HG03196 (cell line): ENCODE data around the gene S100A2.

Experiments
- ATAC-seq: cut with Tn5 transposase; IDR thresholded peaks from one replicate; pipeline ENCODE4 v1.9.1; 2021; ENCODE audit not compliant: unreplicated experiment

Gene S100A2

DNA sequence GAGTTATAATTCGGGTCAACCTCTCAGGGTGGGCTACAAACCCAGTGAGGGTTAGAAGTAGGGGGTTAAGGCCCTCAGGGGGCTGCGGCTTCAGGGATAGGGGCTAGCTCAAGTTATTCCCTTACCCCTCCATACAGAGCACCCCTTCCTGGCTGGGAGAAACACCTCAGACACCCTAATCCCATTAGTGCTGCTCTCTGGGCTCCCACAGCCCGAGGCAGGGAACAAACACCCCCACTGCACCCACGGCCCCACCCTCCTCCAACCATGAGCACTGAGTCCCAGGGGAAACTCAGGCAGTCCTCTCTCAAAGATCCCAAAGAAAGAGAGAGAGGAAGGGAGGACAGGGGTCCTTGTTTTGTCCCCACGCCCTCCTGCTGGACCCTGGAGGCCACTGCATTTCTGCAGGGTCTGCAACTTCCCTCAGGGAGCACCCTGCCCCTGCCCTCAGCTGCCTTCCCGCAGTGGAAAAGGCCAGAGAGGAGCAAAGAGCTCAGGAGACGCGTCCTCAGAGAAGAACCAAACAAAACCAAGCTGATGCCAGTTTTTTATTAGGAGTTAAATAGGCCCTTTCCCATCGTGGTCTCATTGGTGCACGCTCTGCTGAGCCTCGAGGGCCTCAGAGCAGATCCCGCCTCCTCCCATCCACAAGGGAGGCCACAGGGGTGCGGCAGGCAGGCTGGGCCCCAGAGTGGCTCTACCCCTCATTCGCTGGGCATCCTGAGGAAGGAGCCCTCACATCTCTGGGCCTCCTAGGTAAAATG is 18.7 kb downstream of the S100A2 start:
- no peak for ATAC-seq

DNA sequence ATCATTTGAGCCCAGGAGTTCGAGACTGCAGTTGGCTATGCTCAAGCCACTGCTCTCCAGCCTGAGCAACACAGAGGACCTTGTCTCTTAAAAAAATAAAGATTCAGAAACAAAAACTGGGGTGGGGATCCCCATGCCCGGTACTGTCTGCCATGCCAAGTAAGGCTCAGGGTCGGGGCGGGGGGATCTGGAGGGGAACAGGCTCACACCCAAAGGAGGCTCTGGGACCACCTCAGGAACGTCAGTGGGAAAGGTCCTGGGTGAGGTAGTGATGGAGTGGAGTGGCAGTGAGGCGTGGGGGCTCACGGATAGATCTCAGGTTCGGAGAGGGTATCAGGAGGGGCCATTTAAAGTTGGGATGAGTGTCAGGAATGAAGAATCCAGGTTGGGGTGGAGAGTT is 19.3 kb downstream of the S100A2 start:
- ATAC-seq = no peak

DNA sequence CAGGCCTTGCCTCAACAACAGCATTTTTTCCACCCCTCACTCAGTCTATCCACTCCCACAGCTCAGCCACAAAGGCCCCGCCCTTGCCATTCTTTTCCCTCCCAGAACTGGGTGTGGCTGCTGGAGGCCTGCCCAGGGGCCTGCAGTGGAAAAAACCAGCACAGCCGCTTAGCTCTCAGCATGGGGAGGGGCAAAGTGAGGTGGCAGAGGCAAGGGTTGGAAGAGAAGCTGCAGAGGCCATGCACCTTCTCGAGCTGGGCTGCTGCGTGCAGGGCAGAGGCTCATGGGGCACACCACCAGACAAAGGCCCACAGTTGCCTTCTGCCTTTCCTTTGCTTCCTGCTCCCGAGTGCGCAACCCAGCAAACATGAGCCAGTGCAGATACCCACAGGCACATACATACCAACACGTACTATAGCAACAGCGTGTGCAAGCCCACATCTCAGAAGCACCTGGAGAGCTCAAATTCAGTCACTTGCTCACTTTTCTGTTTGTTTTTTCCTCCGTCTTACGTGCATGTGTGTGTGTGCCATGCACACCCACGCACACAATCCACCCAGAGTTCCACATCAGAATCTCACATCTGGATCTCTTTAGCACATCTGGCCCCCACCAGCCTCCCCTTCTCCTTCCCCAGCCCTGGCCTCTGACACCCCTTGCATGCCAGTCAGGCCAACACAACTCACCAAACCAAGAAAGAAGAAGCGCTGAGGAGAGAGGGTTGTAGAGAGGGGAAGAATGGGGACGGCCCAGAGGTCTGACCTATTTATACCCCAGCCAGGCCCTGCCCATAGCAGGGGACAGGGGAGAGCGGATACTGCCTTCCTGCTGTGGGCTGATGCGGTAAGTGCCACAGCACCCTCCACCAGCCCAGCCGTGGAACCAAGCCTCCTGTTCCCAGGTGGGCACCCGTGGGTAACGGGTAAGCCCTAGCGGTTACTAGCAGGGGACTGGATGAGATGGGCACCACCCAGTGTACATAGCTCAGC is 20.3 kb downstream of the S100A2 start, which contains the start of gene S100A4:
Gene S100A4, minus strand, starts transcription at position 740 of the 989 bp plus-strand sequence. CDS start 1,012 bp downstream, outside the sequence.
- ATAC-seq = peak; percentile 49

DNA sequence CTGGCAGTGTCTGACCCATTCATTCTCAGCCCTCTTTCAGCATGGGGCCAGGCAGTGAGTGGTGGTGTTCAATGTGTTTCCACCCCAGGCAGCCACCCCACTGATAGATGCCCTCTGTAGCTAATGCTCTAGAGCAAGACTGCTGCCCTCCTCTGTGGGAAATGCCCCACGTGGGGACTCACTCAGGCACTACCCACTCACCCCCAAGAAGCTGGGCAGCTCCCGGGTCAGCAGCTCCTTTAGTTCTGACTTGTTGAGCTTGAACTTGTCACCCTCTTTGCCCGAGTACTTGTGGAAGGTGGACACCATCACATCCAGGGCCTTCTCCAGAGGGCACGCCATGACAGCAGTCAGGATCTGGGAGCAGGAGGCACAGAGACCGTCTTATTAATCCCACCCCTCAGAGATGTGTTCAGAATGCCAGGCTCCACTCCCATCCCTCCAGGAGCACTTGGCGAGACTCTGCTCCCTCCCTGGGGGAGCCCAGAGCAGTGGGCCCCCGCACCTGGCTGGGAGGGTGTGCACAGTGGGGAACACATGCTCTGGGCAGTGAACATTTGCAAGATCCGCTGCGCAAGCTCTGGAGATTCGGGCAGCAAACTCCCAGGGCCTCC is 21.1 kb downstream of the S100A2 start:
- ATAC-seq = no peak

DNA sequence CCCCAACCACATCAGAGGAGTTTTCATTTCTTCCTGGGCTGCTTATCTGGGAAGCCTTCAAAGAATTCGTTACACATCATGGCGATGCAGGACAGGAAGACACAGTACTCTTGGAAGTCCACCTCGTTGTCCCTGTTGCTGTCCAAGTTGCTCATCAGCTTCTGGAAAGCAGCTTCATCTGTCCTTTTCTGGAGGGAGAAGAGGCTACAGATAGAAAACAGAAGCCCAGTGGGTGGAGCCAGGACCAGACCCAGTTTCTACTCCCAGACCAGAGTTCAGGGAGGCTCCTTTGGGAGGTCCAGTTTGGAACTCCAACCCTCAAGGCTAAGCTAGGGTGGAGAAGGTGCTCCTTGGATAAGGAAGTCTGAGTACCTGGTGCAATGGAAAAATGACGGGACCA is 21.9 kb downstream of the S100A2 start:
- no peak for ATAC-seq

DNA sequence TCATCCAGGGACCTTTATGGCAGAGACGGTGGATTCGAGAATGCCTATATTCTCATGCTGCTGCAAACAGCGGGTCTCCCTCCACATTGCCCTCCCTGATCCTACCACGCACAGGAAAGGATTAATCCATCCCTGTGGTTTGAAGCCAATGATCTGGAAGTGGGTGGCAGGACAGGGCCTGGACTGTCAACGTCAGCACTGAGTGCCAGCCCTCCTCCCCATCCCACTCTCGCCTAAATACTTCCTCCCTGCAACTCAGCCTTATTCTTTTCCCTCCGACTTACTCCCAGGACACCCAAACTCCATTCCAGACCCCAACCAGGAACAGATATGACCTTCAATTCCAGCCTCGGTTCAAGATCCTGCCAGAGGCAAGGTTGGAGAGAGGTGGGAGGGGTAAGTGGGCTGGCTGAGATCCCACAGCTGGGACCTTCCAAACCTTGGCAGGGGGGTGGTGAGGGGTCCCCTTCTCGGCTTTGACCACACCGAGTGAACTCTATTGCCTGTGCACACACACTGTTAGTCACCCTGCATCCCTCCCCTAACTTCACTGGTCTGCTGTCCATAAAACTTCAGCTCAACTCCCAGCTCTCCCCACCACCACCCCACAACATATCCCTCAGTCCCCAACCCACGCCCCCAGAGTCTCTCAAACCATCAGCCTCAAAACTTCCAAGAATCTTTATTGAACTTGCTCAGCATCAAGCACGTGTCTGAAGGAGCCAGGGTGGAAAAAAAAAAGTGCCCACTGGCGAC is 22.5 kb downstream of the S100A2 start:
- ATAC-seq = no peak

DNA sequence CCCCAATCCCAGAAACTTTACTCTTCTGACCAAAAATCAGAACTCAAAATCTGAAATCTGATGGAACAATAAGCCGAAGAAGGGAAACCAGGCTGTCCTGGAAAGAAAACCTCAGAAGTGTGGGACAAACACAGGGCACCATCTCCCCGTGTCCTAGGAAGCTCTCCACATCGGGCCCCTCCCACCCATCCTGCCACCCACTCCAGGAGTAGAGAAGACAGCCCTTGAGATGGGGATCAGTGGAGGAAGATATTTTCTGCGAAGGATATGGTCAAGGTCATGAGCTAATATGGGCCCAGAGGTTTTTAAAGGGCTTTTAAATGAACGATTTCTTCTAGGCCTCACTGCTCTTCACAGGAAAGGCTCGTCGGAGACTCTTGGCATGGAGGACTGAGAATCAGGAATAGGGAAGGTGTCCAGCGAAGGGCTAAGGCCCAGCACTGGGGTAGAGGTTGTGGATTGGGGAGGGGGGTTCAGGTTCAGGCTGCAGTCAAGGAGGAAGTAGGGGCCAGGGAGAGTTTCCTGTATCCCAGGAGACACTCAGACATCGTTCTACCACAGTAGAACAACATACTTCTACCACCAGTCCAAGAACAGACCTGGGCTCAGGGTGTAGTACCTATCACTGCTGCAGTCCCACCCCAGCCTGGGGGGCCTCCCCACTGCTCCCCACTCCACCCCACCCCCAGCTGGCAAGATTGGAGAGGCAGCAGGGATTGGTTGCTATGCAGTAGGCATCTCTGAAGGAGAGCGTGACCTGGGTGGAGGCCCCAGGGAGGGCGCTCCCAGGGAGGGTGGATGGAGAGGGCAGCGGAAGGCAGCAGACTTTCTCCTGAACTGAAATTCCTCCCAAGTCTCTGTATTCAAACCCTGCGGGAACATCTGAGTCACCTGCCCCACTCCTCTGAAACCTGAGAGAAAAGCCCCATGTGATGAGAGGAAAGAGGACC is 23.7 kb downstream of the S100A2 start:
- ATAC-seq = no peak

DNA sequence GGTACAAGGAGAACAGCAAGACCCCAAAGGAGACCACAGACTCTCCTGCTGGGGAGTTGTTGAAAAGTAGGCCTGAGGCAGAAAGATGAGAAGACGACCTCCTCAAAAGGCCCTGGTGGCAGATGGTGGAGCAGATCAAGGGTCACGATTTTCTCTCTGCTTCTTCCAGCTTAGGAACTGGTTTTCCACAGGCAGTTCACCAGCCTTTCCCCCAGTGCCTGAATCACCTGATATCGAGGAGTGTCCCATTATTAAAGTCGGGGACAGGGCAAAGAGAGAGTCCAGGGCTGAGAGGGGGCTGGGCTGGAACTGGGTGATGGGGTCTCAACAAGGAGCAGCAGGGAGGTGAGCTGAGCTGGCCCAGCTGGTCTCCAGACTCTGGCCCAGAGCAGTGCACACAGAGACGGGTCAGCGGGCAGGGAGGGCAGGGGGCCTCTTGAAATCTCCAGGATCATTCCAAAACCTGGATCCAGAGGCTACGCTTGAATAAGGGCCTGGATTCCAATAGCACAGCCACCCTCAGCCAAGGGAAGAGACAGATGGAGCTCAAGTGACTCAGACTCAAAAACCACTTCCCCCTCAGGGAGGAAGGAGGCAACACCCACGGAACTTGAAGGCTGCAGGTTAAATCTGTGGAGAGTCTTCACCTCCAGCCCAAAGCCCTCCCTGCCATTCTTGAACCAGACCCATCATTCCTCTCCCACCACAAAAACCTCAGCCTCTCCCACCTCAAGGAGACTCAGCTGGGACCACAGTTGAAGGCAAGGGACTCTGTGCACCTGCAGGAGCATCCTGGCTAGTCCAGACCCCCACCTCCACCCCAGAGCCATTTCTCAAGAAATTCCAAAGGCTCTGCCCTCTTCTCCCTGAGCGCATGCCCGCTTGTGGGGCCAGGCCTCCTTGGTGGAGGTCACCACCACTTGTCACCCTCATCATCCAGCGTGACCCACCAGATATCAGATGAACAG is 25.0 kb downstream of the S100A2 start, which contains the start of gene S100A5:
Gene S100A5, minus strand, starts transcription at position 541 of the 968 bp plus-strand sequence. CDS start 743 bp downstream, outside the sequence.
- no peak for ATAC-seq

DNA sequence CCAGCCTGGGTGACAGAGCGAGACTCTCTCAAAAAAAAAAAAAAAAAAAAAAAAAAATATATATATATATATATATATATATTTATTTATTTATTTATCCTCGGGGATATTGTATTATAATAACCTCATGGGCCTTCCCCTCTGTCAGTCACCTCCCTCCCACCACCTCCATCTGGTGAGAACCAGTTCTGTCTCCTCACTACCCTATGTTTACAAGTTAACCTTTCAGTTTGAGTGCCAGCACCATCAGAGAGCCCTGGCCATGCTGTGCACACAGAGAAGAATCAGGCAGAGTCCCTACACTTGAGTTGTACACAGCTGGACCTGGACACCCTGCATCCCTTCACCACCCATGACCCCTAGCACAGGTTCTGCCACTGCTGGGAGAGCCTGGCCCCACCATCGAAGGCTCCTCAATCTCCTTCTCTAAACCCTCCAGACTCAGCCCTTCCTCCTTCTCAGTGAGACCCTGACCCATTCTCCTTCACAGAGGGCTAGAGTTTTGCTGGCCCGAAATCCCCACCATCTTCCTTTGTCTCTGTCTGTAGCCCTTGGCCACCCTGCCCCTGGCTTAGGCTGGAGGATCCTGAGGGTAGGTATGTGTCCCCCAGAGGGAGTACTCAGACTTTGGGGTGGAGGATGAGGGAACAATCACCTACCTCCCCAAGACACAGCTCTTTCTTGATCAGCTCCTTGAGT is 26.1 kb downstream of the S100A2 start:
- no peak for ATAC-seq

DNA sequence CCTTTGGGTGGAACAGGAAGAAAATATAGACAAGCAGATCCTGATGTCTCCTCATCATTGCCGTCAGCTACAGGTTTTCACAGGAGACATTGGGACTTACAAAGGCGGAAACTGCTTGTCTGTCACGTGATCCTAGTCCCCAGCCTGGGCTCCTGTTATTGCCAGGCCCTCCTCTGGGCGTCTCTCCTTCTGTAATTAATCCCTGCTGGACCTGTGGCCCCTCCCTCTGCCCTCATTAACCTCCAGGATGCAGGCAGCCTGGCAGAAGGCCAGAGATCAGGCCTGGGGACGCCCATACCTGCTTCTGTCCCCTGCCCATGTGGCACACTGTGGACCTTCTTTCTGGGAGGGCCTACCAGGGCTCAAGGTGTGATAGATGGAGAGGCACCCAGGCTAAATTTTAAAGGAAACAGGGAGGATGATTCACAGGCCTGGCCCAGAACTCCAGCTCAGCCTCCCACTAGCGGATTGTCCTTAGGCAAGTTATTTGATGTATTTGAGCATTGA is 27.3 kb downstream of the S100A2 start:
- ATAC-seq = no peak

DNA sequence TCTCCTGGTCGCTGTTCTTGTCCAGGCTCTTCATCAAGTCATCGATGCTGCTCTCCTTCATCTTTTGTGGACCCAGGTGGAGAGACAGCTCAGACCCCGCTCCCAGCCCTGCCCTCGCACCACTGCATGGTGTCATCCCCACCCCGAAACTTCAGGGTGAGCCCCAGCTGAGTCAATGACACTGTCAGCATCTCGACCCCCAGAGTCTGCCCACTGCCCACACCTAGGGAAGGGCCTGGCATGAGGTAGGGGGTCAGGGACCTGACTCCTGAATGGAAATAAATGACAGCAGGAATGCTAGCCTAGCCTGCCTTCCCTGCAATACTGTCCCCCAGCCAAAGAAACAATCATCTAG is 28.3 kb downstream of the S100A2 start:
- no peak for ATAC-seq

DNA sequence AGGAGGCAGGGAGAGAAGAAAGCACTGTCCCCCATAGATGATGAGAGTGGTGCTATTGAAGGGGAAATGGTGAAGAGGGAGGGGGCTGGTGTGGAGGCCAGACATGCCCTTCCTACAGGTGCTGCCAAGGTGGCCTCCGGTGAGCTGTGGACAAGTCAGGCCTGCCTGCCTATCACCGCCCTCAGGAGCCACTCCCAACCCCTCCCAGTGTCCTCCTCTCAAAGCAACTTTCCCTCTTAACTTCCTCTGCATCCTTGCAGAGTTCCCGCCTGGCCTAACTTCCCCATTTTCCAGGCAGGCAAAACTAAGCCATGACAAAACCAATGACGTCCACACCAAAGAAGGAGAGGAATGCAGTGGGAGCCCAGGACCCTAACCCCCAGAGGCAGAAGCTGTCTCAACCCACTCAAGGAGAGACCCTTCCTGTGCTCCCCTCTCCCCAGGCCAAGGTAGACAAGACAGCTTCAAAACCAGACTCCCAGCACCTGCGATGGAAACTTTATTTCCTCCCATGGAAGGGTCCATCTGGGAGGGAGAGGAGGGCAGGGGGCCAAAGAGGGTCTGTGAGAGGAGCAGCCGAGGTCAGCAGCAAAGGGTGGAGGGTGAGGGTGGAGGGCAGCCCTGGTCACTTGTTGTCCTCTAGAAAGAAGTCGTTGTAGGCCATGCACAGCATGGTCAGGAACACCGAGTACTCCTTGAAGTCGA is 28.8 kb downstream of the S100A2 start:
- ATAC-seq = no peak

DNA sequence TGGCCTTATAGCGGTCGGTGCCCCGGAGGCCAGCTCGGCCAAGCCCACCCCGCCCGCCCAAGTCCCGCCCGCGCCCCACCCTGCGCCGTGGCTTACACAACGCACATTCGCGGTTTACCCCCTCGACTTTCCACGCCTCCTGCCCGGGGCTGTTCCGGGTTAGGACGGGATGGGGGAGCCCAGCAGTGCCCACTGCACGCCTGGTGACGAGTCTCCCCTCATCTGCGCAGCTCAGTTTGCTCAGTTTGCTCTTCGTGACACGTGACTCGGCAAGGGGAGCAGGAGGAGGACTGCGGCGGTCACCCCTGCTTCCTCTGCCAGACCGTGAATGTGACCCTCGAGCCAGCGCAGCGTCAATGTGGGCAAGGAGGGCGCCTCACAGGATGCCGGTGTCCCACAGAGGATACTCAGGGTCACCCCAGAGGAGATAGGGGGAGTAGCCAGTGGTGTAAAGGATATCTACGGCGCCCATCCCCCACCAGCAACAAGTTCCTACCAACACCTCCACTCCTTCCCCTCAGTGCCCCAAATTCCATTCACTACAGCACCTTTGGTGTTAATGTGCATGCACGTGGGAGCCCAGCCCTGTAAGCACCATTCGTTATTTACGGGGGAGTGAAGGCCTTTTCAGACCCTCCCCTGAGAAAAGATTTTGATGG is 29.5 kb downstream of the S100A2 start:
- ATAC-seq = no peak

DNA sequence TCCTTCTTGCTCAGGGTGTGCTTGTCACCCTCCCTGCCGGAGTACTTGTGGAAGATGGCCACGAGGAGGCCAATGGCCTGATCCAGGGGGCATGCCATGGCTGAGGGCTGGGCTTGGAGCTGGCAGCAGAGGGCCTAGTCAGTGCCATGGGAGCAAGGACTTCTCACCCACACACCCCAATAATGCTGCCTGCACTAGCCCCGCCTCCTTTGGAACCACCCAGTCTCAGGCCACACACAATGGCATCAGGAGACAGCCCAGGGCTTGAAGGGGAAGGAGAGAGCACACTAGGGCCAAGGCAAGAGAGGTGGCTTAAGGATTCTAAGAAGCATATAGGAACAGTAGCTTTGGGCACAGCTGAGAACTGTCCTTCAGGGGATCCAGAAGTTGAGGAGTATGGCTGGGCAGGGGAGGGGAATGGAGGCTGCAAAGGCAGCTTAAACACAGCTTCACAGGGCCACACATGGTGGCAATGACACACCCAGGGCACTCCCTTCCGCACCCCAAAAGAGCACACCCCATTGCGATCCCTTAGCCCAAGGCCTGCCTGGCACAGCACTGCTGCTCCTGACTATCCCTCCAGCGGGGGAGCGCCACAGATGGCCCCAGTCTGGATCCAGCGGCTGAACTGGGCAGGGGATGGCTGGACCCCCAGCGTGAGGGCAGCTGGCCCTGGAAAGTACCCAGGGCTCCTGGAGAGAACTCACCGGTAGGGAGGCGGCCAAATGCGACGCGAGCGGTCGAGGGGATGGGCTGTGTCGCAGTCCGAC is 30.2 kb downstream of the S100A2 start, which contains the start of gene S100A6:
Gene S100A6, minus strand, starts transcription at position 750 of the 770 bp plus-strand sequence. Its CDS starts 652 bp downstream, at position 98.
- no peak for ATAC-seq

DNA sequence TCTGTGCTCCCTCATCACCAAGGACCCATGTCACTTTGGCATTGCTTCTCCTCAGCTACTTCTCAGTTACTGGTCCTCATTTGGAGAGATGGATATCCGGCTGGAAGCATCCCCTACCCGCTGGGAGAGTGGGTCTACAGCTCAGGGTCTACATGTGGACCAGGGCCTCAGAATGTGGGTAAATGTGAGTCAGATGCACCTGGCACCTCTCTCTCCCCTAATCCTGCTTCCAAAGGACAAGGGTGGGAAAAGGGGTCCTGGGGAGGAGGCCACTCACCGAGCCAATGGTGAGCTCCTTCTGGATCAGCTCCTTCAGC is 30.8 kb downstream of the S100A2 start:
- no peak for ATAC-seq
